Measurements from ENCODE around the gene CCL17.

- TF ChIP-seq, protein P1, sequence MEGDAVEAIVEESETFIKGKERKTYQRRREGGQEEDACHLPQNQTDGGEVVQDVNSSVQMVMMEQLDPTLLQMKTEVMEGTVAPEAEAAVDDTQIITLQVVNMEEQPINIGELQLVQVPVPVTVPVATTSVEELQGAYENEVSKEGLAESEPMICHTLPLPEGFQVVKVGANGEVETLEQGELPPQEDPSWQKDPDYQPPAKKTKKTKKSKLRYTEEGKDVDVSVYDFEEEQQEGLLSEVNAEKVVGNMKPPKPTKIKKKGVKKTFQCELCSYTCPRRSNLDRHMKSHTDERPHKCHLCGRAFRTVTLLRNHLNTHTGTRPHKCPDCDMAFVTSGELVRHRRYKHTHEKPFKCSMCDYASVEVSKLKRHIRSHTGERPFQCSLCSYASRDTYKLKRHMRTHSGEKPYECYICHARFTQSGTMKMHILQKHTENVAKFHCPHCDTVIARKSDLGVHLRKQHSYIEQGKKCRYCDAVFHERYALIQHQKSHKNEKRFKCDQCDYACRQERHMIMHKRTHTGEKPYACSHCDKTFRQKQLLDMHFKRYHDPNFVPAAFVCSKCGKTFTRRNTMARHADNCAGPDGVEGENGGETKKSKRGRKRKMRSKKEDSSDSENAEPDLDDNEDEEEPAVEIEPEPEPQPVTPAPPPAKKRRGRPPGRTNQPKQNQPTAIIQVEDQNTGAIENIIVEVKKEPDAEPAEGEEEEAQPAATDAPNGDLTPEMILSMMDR (IDR thresholded peaks at IDR 0.05; ENCODE audit: low read depth, low read length) = no peak
- TF ChIP-seq EZH2phosphoT487 (IDR thresholded peaks at IDR 0.05; ENCODE audit: low read depth) = no peak
These were observed 20.0 kb downstream of the CCL17 start for GRCh38 chr16:57424583-57424982.
